ENCODE measurements around the gene SOX2.

- TF ChIP-seq CTCF (IDR thresholded peaks at IDR 0.05; ENCODE audit: low read depth, low read length) = no peak
- TF ChIP-seq EZH2phosphoT487 (IDR thresholded peaks at IDR 0.05; ENCODE audit: low read depth) = no peak
Observed at GRCh38 chr3:181696626-181697230, 15.0 kb upstream of the SOX2 start.

Measured in OCI-LY3 (cell line).